Mammary epithelial cell (primary cell): Measurements from ENCODE around the gene MEF2D.

Experiments
- CTCF ChIP-seq, 2 donors: IDR thresholded peaks in 1 of 2; conservative IDR thresholded peaks in 1 of 2; 2 replicates each; pipeline ENCODE4 v1.5.1; 2011 to 2012; ENCODE audit warnings: inconsistent platforms in 2 of 2, low read length in 2 of 2, mild to moderate bottlenecking in 2 of 2, control low read depth in 1 of 2, low read depth in 1 of 2; ENCODE audit not compliant: insufficient read depth in 1 of 2; ENCODE audit errors: extremely low read depth in 1 of 2
- EZH2 ChIP-seq: IDR thresholded peaks from 2 replicates; pipeline ENCODE4 v1.6.1; 2012; ENCODE audit warnings: low read length, inconsistent platforms, borderline replicate concordance

- TF ChIP-seq EZH2 (no peak), CTCF (conservative IDR thresholded peaks at IDR 0.05 in 1 of 2, IDR thresholded peaks at IDR 0.05 in 1 of 2; ENCODE audit: extremely low read depth in 1 of 2, insufficient read depth in 1 of 2, low read depth in 1 of 2, low read length in 2 of 2) (no peak)
Measured at GRCh38 chr1:156492013-156492590, 8.5 kb downstream of the MEF2D start.
